Stimulated activated CD4-positive, alpha-beta T cell treated with anti-CD3 and anti-CD28 coated beads, Interleukin-1b, Interleukin-23, amount 100 ng/mL, for 1 hour (primary cell): Measurements from ENCODE around the gene SYTL5.

Experiments used
- DNase-seq, 2 donors: peaks; one replicate each; pipeline ENCODE4 v3.0.0-alpha.2; 2020; ENCODE audit warnings: low read depth in 2 of 2

The SYTL5 gene

DNA sequence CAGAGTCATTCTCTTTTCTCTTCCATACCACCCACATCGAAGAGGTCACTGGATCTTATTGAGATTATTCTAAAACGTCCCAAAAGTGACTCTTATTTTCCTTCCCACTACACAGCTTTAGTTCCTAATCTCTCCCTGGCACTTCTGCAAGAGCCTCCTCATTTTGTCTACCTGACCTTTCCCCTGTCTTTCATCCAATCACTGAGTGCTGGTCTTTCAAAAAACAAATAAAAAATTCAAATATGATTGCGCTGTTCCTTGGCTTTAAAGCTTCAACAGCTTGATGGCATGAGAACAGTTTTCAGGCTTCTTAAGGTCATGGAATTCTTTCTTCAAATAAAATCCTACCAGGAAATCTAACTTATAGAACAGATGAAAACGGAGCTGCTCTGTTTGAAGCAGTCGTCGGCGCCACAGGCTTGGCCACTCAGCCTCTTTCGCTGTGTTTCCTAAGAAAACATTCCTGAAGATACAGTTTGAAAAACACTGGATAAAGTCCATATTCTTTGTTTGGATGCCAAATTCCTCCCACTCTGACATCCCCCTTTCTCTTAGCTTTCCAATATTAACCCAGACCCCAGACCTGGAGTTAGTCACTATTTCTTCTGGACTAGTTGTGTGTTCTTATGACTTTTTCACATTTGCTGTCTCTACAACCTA lies 12.5 kb downstream of the SYTL5 start:
- DNase-seq = no peak

DNA sequence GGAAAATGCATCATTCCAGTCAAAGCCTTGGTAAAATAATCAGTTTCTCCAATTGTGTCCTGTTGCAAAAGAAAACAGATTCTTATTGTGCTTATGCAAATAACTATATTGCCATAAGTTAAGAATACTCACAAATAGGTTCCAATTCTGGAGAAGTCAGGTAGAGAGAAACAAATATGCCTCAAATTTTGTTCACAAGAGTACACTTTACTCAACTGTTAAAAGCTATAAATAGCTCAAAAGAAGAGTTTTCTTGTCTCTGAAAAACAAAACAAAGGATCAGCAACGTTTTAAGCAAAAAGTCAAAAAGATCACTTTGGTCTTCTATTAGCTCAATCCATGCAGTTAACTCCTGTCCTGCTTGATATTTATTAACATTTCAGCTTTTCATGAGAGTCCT lies 21.9 kb downstream of the SYTL5 start:
- no peak for DNase-seq

GRCh38 chrX:38036466-38036865 lies 30.1 kb downstream of the SYTL5 start:
- no peak for DNase-seq

GRCh38 chrX:38038501-38038900 lies 32.1 kb downstream of the SYTL5 start:
- DNase-seq = no peak

DNA sequence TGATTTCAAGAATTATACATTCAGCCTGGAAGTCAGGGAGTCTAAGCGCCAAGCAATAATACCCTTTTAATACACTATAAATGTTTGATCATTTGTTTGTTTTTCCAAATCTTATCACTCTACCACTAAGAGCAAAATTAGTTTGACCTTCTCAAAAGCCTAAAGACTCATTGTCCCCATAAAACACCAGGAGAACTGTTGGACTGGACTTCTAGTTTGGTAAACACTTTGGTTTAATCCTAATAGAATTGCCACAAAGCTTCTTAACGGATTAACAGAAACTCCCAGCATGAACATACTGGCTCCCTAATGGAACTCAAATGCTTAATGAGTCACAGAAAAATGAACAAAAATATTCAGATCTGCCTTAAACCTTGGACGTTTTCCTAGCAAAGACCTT lies 34.9 kb downstream of the SYTL5 start:
- DNase-seq = no peak

DNA sequence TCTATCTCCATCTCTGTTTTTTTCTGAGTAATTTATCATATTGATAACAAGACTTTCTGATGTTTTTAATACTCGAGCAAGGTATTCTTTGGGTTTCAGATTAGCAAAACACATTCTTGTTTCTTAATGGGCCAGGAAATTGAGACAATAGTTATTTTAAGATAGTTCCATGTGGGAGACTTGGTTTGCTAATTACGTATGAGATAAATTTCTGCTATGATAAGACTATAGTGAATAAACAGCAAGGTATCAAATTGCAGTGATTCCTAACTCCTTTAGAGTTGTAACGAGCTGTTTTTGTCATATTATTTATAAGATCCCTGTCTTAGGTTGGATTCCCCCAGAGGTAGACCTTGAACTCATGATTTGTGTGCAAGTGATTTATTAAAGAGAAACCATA lies 38.3 kb downstream of the SYTL5 start:
- no peak for DNase-seq

DNA sequence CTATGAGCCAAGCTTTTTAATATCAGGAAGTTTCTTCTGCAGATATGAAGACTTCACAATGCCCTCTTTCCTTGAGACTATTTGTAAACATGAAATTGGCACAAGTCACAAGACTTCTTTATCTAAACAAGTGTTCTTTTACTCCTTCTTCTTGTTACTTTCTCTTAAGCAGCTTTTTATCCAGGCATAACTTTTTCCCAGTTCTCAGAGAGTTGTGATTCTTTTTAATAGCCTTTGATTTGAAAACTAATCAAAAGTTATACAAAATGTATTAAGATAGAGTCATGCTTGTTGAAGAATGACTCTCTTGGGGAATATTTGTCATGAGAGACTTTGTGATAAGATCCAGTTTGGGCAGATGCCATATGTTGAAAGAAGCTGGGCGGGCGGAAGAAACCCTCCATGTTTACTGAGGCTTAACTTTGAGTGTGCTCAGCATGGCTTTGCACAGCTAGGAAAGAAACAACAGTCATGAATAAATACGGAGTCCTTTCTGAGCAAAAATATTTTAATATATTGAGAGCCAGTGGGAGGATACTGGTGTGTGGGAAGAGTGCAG lies 39.3 kb downstream of the SYTL5 start:
- no peak for DNase-seq

DNA sequence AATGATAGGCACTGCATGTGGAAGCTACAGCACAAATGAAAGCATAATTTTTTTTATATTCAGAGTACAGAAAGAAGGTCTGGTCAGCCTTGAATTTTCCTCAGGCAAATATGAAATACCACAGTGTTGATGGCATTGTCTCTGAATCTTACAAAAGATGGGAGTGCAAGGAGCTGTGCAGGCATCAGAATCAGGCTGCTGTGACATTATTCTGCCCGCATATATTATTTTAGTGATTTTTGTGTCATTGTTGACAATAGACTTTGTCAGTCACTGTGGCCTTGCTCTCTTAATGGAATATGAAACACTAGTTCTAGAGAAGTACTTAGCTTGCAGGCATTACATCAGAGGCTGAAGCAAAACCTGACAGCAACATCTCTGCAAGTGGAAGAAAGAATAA lies 42.5 kb downstream of the SYTL5 start:
- DNase-seq = no peak

DNA sequence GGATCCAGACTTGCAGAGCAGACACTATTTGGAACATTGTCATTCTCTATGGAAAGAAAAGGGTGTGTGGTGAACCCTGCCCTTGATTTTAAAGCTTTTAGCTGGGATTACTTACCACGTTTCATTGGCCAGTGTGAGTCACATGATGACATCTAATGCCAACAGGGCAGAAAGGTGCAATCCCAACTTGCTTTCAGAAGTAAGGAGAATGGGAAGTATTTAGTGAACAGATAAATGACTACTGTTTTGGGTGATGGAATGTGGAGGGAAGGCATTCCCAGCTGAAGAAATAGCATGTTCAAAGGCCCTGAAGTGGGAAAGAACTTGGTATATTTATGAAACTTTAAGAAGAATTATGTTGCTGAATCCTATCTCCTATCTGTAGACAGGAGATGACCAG lies 44.5 kb downstream of the SYTL5 start:
- DNase-seq = no peak

DNA sequence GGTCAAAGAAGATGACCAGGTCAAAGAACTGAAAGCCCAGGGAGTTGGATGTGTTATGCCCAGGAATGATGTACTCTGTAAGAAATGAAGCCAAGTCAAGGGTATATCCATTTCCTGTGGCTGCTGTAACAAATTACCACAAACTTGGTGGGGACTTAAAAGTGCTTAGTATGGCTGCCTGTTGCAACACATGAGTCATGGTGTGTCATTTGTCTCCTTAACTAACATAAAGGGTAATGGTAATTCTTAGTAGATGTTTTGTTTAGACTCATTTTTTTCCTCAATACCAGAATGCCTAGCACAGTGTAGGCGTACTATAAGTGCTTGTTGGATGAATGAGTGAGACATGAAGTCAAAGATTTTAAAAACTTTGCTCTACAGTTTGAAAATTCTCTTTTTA lies 45.7 kb downstream of the SYTL5 start:
- DNase-seq = no peak

DNA sequence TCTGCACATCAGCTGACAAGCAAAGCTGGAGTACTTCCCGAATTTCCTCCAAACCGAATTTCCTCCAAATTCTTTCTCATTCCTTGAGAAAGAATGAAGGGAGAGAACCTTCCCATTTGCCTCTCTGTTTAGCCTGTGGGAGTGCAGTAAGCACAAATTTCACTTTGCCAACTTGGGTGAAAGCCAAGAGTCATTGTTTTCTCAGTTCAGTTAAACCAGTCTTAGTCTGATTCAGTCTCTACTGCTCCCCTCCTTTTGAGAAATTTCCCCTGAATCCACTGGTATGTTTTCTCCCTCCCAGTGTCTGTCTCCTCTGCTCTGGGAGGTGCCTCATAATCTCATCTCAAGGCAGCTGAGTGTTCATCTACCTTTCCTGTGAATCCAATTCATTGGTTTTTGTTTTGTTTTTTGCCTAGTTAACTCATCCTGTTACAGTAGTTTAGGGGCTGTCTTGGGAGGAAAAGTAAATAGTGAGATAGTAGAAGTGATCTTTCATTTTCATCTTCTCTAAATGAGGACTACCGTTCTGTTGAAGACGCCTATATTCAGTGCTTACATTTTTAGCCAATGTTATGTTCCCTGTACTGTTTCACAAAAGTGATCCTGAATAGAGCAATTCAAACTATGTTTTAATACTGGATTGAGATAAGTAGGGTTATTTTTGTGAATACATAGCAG lies 49.0 kb downstream of the SYTL5 start:
- DNase-seq = no peak

DNA sequence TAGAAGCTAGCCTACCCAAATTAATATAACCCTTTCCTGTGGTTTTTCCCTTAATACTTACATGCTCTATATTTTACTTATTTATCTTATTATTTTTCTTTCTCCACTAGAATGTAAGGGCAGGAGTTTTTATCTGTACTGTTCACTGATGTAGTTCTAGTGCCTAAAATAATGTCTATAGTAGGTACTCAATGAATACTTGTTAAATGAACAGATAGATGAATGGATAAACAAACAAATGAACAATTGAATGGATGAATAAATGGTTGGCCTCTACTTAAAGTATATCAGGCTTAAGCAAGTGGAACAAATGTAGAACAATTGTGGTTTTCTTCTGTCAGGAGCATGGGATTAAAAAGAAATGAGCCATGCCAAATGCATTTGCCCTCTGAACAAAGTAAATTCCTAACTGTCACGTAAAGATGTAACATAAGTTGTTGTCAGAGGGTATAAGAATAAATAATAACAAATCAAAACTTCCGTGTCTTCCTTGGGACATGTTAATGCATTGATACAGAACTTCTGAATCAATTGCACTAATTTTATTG lies 54.1 kb downstream of the SYTL5 start:
- DNase-seq = no peak

GRCh38 chrX:38061335-38061734 lies 55.0 kb downstream of the SYTL5 start:
- DNase-seq = no peak

GRCh38 chrX:38066934-38067333 lies 60.6 kb downstream of the SYTL5 start:
- DNase-seq = no peak

GRCh38 chrX:38069273-38069672 lies 62.9 kb downstream of the SYTL5 start:
- no peak for DNase-seq

GRCh38 chrX:38069991-38070390 lies 63.6 kb downstream of the SYTL5 start:
- DNase-seq = no peak

GRCh38 chrX:38079463-38079862 lies 73.1 kb downstream of the SYTL5 start:
- no peak for DNase-seq

DNA sequence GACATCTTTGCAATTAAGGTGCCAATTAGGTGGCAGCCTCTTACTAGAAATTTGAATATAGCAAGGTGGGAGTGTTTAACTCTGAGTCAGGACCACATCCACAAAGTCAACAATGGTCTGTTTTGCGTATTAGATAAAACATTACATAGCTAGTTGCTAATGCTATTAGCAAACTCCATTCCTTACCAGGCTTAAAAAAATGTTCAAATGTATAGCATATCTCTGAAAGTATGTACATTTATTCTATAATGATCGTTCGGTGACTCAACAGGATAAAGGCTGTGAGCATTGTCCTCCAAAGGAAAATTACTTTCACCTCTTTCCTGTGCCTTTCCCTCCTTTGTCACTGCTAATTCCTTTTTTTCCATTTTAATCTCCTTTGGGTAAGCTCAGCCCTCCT lies 74.5 kb downstream of the SYTL5 start:
- no peak for DNase-seq

DNA sequence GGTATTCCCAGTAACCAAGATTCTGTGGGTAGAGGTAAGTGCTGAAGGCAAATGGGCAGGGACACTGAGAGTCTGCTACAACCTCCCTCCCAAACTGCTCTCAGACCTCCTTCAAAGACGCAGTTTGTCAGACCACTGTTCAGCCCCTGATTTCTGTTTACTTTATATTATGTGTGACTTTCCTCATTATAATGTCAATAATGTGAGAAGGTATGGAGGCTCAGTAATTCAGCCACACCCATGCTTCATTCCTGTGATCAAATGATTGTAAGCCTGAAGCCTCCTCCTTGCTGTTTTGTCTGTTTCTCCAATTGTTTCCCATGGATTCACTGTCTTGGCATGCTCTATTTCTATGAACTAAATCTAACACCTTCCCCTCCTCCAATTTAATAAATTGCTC lies 75.6 kb downstream of the SYTL5 start:
- no peak for DNase-seq

- DNase-seq = no peak
These were observed 76.0 kb downstream of the SYTL5 start for GRCh38 chrX:38082309-38082708.

DNA sequence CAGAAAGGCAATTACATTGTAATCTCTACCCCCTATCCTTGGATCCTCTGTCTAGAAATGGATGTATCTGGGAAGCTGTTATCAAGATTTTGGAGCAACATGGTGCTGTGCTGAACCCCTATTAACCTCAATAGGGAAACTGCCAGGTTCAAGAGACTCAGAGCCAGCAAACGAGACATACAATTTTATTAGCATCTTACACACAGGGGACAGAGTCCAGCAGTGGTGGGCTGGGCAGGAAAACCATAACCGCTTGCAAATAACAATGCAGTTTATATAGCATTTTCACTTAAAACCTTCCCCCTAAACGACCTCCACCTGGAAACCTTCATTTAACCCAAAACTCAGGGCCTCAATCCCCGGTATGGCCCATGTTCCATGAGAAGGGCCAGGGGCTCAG lies 79.5 kb downstream of the SYTL5 start:
- no peak for DNase-seq

- DNase-seq = no peak
These were observed 80.3 kb downstream of the SYTL5 start for GRCh38 chrX:38086451-38087215.

GRCh38 chrX:38087594-38087993 lies 81.2 kb downstream of the SYTL5 start:
- no peak for DNase-seq
